ENCODE results near the gene MLST8. TPM values are rescaled to one million over a fixed set of nuclear protein-coding genes. Genes with fewer than 3 reads are reported as not detected.
A peak's percentile ranks its signal among the peaks of the same experiment; 100 is the strongest.

The MLST8 gene
- total and polyA plus RNA-seq, 2 donors (not counting 1 experiment from before 2014, with no cell fraction given) = 36.1 to 112 TPM

DNA sequence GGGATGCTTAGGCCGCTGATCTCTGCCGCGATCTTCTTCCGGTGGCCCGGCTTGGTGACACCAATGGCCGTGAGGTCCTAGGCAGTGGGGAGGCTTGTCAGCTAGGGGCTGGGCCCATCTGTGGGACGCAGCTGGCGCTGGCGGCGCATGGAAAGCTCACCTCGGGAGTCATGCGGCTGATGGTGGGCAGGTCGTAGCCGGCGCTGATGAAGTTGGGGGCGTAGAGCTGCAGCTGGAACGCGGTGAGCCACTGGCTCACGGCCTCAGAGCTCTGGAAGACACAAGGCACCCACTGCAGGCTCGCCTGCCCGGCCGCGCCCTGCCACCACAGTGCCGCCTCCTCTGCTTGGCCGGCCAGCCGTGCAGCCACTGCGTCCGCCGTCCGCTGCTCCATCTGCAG lies 21.6 kb upstream of the MLST8 start:
- TF ChIP-seq, protein P1, sequence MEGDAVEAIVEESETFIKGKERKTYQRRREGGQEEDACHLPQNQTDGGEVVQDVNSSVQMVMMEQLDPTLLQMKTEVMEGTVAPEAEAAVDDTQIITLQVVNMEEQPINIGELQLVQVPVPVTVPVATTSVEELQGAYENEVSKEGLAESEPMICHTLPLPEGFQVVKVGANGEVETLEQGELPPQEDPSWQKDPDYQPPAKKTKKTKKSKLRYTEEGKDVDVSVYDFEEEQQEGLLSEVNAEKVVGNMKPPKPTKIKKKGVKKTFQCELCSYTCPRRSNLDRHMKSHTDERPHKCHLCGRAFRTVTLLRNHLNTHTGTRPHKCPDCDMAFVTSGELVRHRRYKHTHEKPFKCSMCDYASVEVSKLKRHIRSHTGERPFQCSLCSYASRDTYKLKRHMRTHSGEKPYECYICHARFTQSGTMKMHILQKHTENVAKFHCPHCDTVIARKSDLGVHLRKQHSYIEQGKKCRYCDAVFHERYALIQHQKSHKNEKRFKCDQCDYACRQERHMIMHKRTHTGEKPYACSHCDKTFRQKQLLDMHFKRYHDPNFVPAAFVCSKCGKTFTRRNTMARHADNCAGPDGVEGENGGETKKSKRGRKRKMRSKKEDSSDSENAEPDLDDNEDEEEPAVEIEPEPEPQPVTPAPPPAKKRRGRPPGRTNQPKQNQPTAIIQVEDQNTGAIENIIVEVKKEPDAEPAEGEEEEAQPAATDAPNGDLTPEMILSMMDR (IDR thresholded peaks at IDR 0.05) = no peak
- TF ChIP-seq EZH2 (IDR thresholded peaks at IDR 0.05; ENCODE audit: borderline replicate concordance, insufficient read depth, low read depth, low read length, poor library complexity, severe bottlenecking) = no peak
- 71% methylated on average over 29 of the region's 30 CpGs for WGBS (ENCODE audit: insufficient coverage)
- Histone ChIP-seq H3K4me1 (ENCODE audit: control insufficient read depth in 2 of 2, insufficient read depth in 2 of 2, low read length in 2 of 2) (no peaks in the 10 kb centered on the region), H3K79me2 (ENCODE audit: control insufficient read depth, insufficient read depth, low read length) (no peaks in the 10 kb centered on the region), H3K9me3 (ENCODE audit: control extremely low read depth in 1 of 3, control insufficient read depth in 2 of 3, insufficient read depth in 1 of 3, low read length in 2 of 3) (no peaks in the 10 kb centered on the region), H3K27ac (ENCODE audit: low read length in 2 of 2) (no peak overlapping the region), H3K36me3 (replicated peaks in 1 of 2; ENCODE audit: control extremely low read depth in 1 of 2, control insufficient read depth in 1 of 2, extremely low read depth in 1 of 2, insufficient read depth in 2 of 2, low read length in 1 of 2) (no peaks in the 10 kb centered on the region), H3K9ac (ENCODE audit: low read length) (no peak overlapping the region), H3K4me3 (ENCODE audit: control extremely low read depth in 1 of 5, extremely low read depth in 1 of 5, insufficient read depth in 1 of 5, low read depth in 2 of 5, low read length in 4 of 5) (no peak overlapping the region), H2AFZ (ENCODE audit: insufficient read depth, low read depth, low read length, poor library complexity, severe bottlenecking) (no peak overlapping the region), H3K27me3 (replicated peaks in 1 of 4; ENCODE audit: control extremely low read depth in 1 of 4, control insufficient read depth in 3 of 4, insufficient read depth in 4 of 4, low read length in 3 of 4) (no peaks in the 10 kb centered on the region), H4K20me1 (ENCODE audit: control insufficient read depth, insufficient read depth, low read length, poor library complexity, severe bottlenecking) (no peaks in the 10 kb centered on the region), H3K4me2 (replicated peaks; ENCODE audit: low read depth, low read length, poor library complexity, severe bottlenecking) (peak overlapping the region; percentile 28)
- Mint-ChIP-seq H3K27me3 (no peaks in the 10 kb centered on the region), H3K27ac (no peak overlapping the region), H3K9me3 (ENCODE audit: insufficient read depth) (no peaks in the 10 kb centered on the region), H3K4me3 (peak overlapping the region; percentile 34), H3K4me1 (peaks cover 7% of the 10 kb centered on the region)
- POLR2A ChIA-PET = no interaction called here
- ATAC-seq (ENCODE audit: low read depth) = peak; percentile 14
- intact Hi-C loops (cut with micrococcal nuclease) = no loop called here
- DNase-seq = no peak
- CTCF ChIA-PET = no interaction called here

DNA sequence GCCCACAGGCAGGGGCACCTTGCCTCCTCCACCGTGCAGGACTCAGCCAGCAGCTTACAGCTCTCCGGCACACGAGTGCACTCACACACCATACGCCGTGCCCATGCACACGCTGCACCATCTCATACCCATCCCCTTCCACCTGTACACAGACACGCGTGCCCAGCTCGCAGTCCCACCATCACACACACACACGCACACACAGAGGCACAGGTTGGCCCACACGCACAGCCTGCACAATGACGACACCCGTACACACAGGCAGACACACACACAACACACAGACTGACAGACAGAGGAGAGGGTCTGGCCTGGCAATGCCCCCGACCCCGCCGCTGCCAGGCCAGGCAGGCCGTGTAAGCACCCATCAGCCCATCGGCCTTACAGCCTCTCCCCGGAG lies 20.9 kb upstream of the MLST8 start:
- ATAC-seq (ENCODE audit: low read depth) = no peak
- no peaks in the 10 kb centered on the region for H3K9me3 Mint-ChIP-seq (ENCODE audit: insufficient read depth)
- no peak for DNase-seq
- TF ChIP-seq, protein P1 (IDR thresholded peaks at IDR 0.05) = no peak
- TF ChIP-seq EZH2 (IDR thresholded peaks at IDR 0.05; ENCODE audit: borderline replicate concordance, insufficient read depth, low read depth, low read length, poor library complexity, severe bottlenecking) = no peak
- intact Hi-C loops (cut with micrococcal nuclease) = no loop called here
- H3K9me3 ChIP-seq (ENCODE audit: control extremely low read depth in 1 of 3, control insufficient read depth in 2 of 3, insufficient read depth in 1 of 3, low read length in 2 of 3) = no peaks in the 10 kb centered on the region
- ChIA-PET POLR2A (no interaction called here), CTCF (no interaction called here)
- H2AFZ ChIP-seq (ENCODE audit: insufficient read depth, low read depth, low read length, poor library complexity, severe bottlenecking) = no peak overlapping the region
- H3K4me3 ChIP-seq (ENCODE audit: control extremely low read depth in 1 of 5, extremely low read depth in 1 of 5, insufficient read depth in 1 of 5, low read depth in 2 of 5, low read length in 4 of 5) = no peak overlapping the region
- no peaks in the 10 kb centered on the region for H3K36me3 ChIP-seq (replicated peaks in 1 of 2; ENCODE audit: control extremely low read depth in 1 of 2, control insufficient read depth in 1 of 2, extremely low read depth in 1 of 2, insufficient read depth in 2 of 2, low read length in 1 of 2)
- H3K27me3 Mint-ChIP-seq = no peaks in the 10 kb centered on the region
- no peak overlapping the region for H3K9ac ChIP-seq (ENCODE audit: low read length)
- no peaks in the 10 kb centered on the region for H3K79me2 ChIP-seq (ENCODE audit: control insufficient read depth, insufficient read depth, low read length)
- H3K27ac Mint-ChIP-seq = peak overlapping the region; percentile 32
- H3K27ac ChIP-seq (ENCODE audit: low read length in 2 of 2) = no peak overlapping the region
- H3K4me3 Mint-ChIP-seq = no peak overlapping the region
- peaks cover 7% of the 10 kb centered on the region for H3K4me1 Mint-ChIP-seq
- 94% methylated on average over 19 of the region's 19 CpGs for WGBS (ENCODE audit: insufficient coverage)
- no peaks in the 10 kb centered on the region for H3K4me1 ChIP-seq (ENCODE audit: control insufficient read depth in 2 of 2, insufficient read depth in 2 of 2, low read length in 2 of 2)
- H3K4me2 ChIP-seq (replicated peaks; ENCODE audit: low read depth, low read length, poor library complexity, severe bottlenecking) = no peak overlapping the region
- H4K20me1 ChIP-seq (ENCODE audit: control insufficient read depth, insufficient read depth, low read length, poor library complexity, severe bottlenecking) = no peaks in the 10 kb centered on the region
- H3K27me3 ChIP-seq (replicated peaks in 1 of 4; ENCODE audit: control extremely low read depth in 1 of 4, control insufficient read depth in 3 of 4, insufficient read depth in 4 of 4, low read length in 3 of 4) = no peaks in the 10 kb centered on the region

Data from B cell (primary cell).